RWPE2 (cell line): Measurements from ENCODE around the gene WDR86.
A peak's percentile ranks its signal among the peaks of the same experiment; 100 is the strongest.

Experiments
- ATAC-seq: fragments of 200-7000 bp; cut with Tn5 transposase; 3 replicates; pipeline ENCODE4 v1.9.1; 2021; ENCODE audit warnings: low read depth
- DNase-seq: peaks from one replicate; pipeline ENCODE4 v3.0.0-alpha.2; 2020; ENCODE audit warnings: low spot score
- H3K27ac ChIP-seq: fragments of 450-650 bp; 2 replicates; pipeline ENCODE4 v1.5.1; 2017; ENCODE audit warnings: mild to moderate bottlenecking; ENCODE audit not compliant: poor library complexity, severe bottlenecking
- H3K27me3 ChIP-seq: fragments of 250-450 bp; sonication (Bioruptor Pico); 2 replicates; pipeline ENCODE4 v1.5.1; 2021; ENCODE audit warnings: mild to moderate bottlenecking, moderate library complexity; ENCODE audit not compliant: insufficient read depth, poor library complexity, severe bottlenecking
- H3K36me3 ChIP-seq: fragments of 250-450 bp; sonication (Bioruptor Pico); 2 replicates; pipeline ENCODE4 v1.5.1; 2020; ENCODE audit warnings: low read depth, mild to moderate bottlenecking, moderate library complexity
- H3K4me1 ChIP-seq: fragments of 250-450 bp; sonication (Bioruptor Pico); 2 replicates; pipeline ENCODE4 v1.5.1; 2021; ENCODE audit warnings: mild to moderate bottlenecking, moderate library complexity; ENCODE audit not compliant: insufficient read depth, poor library complexity, severe bottlenecking
- H3K4me3 ChIP-seq: fragments of 250-450 bp; sonication (Bioruptor Pico); 2 replicates; pipeline ENCODE4 v1.5.1; 2021; ENCODE audit warnings: mild to moderate bottlenecking, moderate library complexity; ENCODE audit not compliant: severe bottlenecking
- H3K9me3 ChIP-seq: fragments of 250-450 bp; sonication (Bioruptor Pico); 2 replicates; pipeline ENCODE4 v1.5.1; 2021; ENCODE audit warnings: mild to moderate bottlenecking, moderate library complexity; ENCODE audit not compliant: severe bottlenecking
- TF ChIP-seq, protein P1 (sequence below): fragments of 450-650 bp; IDR thresholded peaks from one replicate; pipeline ENCODE4 v1.5.1; 2017; ENCODE audit warnings: mild to moderate bottlenecking, moderate library complexity; ENCODE audit not compliant: poor library complexity, severe bottlenecking

WDR86 gene, protein sequence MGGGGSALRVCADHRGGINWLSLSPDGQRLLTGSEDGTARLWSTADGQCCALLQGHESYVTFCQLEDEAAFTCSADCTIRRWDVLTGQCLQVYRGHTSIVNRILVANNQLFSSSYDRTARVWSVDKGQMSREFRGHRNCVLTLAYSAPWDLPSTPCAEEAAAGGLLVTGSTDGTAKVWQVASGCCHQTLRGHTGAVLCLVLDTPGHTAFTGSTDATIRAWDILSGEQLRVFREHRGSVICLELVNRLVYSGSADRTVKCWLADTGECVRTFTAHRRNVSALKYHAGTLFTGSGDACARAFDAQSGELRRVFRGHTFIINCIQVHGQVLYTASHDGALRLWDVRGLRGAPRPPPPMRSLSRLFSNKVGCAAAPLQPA

DNA sequence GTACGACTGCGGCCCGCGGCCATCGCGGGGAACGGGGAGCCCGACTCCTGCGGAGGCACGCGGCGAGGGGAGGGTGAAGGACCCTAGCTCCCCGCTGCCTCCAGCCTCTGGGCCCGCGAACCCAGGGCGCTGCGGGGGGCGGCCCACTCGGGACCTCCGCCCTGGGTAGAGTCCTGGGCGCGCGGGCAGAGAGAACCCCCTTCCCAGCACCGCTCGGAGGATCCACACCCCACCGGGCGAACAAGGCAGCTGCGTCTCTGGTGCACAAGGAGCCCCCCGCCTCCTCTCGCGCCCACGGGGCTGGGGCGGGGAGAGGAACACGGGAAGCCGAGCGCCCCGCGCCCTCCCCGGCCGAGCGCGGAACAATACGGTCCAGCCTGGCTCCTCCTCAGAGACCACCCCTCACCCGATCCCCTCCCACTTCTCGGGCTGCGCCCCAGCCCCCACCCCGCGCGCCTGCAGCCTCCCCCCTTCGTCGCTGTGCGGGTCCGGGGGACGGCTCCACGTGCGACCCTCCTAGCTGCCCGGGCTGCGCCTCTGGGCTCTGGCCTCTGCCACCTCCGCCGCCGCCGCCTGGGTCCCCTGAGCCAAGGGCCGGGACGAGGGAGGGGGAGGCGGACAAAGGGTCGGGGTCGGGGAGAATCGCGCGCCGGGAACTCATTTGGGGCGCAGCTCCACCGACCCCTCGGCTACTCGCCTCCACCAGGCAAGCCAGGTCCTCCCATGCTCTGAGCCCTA lies at the start of gene WDR86:
Gene WDR86, minus strand, starts transcription at position 372 of the 738 bp plus-strand sequence. CDS start 449 bp downstream, outside the sequence.
- Histone ChIP-seq H3K27ac (no peak within 1 kb of the TSS), H3K4me1 (no peaks in the 10 kb centered on the region), H3K27me3 (peaks cover 29% of the 10 kb centered on the region), H3K4me3 (peak within 1 kb of the TSS; percentile 55), H3K9me3 (no peaks in the 10 kb centered on the region), H3K36me3 (no peaks in the 10 kb centered on the region)
- ATAC-seq (peak; percentile 46), DNase-seq (no peak)
- TF ChIP-seq, protein P1, sequence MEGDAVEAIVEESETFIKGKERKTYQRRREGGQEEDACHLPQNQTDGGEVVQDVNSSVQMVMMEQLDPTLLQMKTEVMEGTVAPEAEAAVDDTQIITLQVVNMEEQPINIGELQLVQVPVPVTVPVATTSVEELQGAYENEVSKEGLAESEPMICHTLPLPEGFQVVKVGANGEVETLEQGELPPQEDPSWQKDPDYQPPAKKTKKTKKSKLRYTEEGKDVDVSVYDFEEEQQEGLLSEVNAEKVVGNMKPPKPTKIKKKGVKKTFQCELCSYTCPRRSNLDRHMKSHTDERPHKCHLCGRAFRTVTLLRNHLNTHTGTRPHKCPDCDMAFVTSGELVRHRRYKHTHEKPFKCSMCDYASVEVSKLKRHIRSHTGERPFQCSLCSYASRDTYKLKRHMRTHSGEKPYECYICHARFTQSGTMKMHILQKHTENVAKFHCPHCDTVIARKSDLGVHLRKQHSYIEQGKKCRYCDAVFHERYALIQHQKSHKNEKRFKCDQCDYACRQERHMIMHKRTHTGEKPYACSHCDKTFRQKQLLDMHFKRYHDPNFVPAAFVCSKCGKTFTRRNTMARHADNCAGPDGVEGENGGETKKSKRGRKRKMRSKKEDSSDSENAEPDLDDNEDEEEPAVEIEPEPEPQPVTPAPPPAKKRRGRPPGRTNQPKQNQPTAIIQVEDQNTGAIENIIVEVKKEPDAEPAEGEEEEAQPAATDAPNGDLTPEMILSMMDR, result no peak

DNA sequence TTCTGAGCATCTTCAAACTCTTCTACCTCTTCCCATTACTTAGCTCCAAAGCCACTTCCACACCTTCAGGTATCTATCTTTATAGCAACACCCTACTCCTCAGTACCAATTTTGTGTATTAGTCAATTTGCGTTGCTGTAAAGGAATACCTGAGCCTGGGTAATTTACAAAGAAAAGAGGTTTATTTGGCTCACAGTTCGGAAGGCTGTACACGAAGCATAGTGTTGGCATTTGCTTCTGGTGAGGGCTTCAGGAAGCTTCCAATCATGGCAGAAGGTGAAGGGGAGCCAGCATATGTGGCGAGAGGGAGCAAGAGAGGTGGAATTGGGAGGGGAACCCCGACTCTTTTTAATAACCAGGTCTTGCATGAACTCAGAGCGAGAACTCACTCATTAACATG lies 47.7 kb upstream of the WDR86 start:
- ATAC-seq (no peak), DNase-seq (no peak)
- TF ChIP-seq, protein P1, result no peak
- Histone ChIP-seq H3K9me3 (peaks cover 10% of the 10 kb centered on the region), H3K27ac (no peak overlapping the region), H3K4me1 (peaks cover 12% of the 10 kb centered on the region), H3K4me3 (no peak overlapping the region), H3K27me3 (no peaks in the 10 kb centered on the region), H3K36me3 (peaks cover under 1% of the 10 kb centered on the region; the same call in 1 of the 2 replicates)

DNA sequence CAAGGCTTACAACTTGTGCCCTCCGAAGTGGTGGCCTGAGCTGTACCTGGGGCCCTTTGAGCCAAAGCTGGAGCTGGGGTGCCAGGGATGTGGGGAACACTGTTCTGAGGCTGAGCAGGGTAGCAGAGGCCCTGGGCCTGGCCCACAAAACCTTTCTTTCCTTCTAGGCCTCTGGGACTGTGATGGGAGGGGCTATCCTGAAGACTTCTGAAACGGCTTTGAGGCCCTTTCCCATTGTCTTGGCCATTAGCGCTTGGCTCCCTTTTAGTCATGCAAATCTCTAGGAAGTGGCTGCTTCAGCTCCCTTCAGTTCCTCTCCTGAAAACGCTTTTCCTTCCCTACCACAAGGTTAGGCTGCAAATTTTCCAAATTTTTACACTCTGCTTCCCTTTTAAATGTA lies 46.9 kb upstream of the WDR86 start:
- Histone ChIP-seq H3K4me3 (no peak overlapping the region), H3K9me3 (peaks cover 4% of the 10 kb centered on the region), H3K36me3 (no peaks in the 10 kb centered on the region), H3K4me1 (peaks cover 12% of the 10 kb centered on the region), H3K27me3 (no peaks in the 10 kb centered on the region), H3K27ac (no peak overlapping the region)
- ATAC-seq (no peak), DNase-seq (no peak)
- TF ChIP-seq, protein P1, result no peak

DNA sequence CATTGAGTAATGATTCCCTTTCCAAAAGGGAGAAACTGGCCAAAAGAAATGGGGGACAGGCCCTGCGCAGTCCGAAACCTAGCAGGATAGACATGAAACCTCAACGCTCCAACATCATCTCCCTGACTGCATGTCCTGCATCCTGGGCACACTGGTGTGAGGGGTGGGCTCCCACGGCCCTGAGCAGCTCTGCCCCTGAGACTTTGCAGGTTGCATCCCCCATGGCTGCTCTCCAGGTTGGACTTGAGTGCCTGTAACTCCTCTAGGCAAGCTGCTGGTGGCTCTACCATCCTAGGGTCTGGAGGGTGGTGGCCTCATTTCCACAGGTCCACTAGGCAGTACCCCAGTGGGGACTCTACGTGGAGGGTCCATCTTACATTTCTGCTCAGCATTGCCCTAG lies 46.4 kb upstream of the WDR86 start:
- H3K36me3 ChIP-seq, result no peaks in the 10 kb centered on the region
- TF ChIP-seq, protein P1, result no peak
- H3K4me1 ChIP-seq, result peaks cover 12% of the 10 kb centered on the region
- no peak for ATAC-seq
- DNase-seq, result no peak
- no peaks in the 10 kb centered on the region for H3K27me3 ChIP-seq
- no peaks in the 10 kb centered on the region for H3K9me3 ChIP-seq
- no peak overlapping the region for H3K4me3 ChIP-seq
- H3K27ac ChIP-seq, result no peak overlapping the region
